Esophagus squamous epithelium (tissue), 4 donors: ENCODE measurements around the gene KCNJ4.
A peak's percentile ranks its signal among the peaks of the same experiment; 100 is the strongest.

Experiments
- CTCF ChIP-seq, 6 experiments: fragments of 450-650 bp in 4 of 6; fragments of 200-600 bp in 2 of 6; sonication (generic) in 2 of 6; IDR thresholded peaks; one replicate each; pipeline ENCODE4 v1.5.1; 2016 to 2019; ENCODE audit warnings: antibody characterized with exemption in 6 of 6, mild to moderate bottlenecking in 4 of 6, moderate library complexity in 4 of 6
- POLR2A ChIP-seq, 4 donors: fragments of 450-650 bp; IDR thresholded peaks; one replicate each; pipeline ENCODE4 v1.6.1; 2017; ENCODE audit warnings: antibody characterized with exemption in 4 of 4, mild to moderate bottlenecking in 4 of 4, moderate library complexity in 3 of 4

- TF ChIP-seq POLR2A (IDR thresholded peaks at IDR 0.05) (peak in 1 of 4 donors; percentile 47), CTCF (IDR thresholded peaks at IDR 0.05) (no peak)
Observed at GRCh38 chr22:38467904-38468442, 13.0 kb upstream of the KCNJ4 start, which contains the start of gene KDELR3.
